GM19099 (cell line): Measurements from ENCODE around the gene SDK1.

Experiments
- POLR2A ChIP-seq: IDR thresholded peaks from 3 replicates; pipeline ENCODE4 v1.6.1; 2011; ENCODE audit warnings: low read depth; ENCODE audit not compliant: insufficient read length; ENCODE audit errors: extremely low read depth

The SDK1 gene

DNA sequence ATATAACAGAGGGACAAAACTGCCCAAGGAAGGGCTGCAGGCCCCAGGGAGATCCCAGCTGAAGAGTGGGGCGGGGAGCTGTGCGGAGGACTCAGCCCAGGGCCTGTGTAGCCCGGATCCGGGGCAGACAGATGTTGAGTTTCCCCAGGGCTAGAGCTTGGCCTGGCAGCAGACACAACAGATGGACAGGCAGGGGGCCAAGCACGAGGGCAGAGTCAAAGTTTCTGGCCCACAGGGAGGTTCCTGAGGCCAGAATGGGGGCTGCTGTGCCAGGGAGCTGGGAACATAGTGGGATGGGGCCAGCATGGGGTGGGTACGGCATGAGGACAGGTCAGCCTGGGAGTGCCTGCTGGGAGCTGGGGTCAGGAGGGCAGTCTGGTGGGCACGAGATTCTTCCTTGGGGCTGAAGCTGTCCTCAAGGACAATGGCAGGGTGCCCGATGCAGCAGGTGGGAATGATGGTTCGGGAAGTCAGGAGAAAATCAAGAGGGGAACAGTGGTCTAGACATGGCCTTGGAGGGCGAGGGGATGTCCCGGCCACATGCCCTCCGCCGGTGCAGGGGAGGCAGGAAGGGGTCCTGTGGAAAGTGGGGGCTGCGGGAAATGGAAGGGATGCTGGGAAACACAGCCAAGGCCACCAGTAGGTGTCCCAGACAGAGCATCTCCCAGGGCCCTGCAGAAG lies 862.0 kb downstream of the SDK1 start:
- no peak for TF ChIP-seq POLR2A

DNA sequence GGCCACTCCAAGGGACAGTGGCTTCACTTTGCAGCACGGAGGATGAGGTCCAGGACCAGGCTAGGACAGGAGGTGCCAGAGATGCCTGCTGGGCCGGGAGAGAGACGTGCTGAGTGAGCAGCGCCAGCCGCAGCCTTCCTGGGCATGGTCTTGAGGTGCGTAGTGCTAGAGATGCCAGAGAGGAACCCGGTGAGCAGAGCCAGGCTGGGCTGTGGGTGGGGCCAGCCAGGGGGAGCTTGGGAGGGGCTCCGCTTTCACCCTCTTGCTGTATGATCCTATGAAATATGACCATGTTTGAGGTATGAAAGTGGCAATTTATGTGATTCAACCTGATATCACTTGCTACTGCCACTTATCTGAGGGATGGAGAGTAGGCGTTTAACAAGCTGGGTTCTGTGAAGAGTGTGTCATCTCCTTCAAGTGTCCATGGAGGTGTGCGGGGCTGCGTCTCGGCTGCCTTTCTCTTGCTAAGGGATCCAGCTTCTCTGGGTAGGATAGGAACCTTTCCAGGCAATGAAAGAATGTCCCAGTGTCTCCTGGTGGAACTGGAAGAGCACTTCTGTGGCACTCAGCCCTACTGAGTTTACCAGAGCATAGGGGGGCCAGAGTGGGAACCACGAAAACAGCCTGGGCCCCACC lies 862.6 kb downstream of the SDK1 start:
- TF ChIP-seq POLR2A = no peak

DNA sequence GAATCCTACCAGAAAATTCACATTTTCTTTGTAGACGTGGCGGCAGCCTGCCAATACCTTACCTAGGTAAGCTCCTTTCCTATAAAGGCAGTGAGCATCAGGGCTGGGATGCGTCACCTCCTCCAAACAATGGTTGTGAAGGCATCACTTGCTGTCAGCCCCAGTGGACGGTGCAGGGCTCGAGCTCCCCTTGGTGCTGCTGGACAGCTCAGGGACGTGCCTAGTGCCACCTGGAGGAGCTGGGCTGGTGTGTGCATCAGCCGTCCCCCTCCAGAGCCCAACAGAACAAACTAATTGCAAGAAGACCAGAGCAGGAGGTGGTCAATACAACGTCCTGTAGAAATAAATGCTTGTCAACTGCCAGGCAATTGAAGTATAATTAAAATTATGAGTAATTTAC lies 863.5 kb downstream of the SDK1 start:
- TF ChIP-seq POLR2A = no peak

DNA sequence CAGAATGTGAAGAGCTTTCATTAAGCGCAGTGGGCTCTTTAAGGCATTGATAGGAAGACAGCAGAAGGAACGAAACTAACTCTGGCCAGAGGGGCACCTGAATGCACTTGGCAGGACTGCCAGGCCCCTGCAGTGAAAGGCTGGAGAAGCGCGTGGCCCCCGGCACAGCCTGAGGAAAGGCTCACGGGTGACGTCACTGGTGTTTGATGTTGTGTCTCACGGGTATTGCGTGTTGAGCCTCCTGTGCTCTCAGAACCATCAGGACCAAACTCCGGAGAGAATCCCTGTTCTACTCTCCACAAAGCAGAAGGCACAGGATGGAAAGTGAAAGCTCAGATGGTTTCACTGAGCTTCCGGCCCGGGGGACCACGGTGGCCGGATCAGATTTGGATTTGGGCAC lies 865.3 kb downstream of the SDK1 start:
- no peak for TF ChIP-seq POLR2A

DNA sequence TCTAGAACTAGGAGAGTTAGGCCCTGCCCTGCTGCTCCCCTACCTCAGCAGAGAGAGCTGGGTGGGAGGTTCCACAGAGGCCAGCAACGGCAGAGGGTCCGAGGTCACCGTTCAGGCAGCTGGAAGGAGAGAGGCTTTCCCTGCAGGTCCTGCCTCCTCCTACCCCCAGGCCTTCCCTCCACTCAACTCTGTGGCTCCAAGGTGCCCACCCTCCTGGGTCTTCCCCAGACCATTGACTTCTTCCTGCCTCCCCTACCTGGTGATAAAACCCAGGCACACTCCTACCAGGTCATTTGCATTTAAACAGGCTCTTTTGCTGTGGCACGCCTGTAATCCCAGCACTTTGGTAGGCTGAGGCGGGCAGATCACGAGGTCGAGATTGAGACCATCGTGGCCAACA lies 865.8 kb downstream of the SDK1 start:
- no peak for TF ChIP-seq POLR2A

DNA sequence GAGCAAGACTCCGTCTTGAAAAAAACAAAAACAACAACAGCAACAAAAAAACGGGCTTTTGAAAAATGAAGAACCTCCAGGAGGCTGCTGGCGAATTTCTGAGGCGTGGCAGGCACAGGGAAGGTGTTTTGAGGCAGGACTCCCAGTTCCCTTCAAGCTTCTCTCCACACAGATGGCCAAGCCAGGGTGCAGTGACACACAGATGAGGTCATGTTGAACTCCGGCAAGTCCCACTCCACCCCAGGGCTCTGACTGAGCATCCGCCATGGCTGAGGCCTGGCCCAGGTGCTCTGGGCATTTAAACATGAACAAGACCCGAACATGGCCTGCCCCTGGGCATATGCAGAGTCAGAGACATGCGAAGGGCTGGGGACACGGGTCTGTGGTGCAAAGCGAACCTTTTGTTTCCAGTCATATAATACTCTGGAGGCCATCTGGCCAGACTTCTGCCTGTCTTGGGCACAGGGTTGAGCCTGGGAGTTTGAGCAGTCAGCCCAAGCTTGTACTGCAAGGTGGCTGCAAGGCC lies 866.4 kb downstream of the SDK1 start:
- TF ChIP-seq POLR2A = no peak

DNA sequence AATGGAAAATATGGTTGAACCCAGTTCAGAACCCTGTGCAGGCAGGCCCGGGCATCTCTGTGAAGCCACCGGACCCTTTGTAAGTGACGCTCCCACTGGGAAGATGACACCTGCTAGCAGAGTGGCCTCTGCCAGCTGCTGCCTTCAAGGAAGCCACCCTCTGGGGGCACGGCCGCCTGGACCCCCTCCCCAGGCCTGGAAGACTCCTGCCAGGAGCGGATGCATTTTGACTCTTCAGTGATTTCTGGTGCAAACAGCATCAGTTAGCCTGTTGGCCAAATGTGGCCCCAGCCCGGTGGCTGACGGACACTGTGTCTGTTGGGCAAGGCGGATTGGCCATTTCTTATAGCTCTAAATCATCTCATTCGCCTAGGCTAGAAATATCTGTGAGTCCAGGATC lies 867.0 kb downstream of the SDK1 start:
- TF ChIP-seq POLR2A = no peak

DNA sequence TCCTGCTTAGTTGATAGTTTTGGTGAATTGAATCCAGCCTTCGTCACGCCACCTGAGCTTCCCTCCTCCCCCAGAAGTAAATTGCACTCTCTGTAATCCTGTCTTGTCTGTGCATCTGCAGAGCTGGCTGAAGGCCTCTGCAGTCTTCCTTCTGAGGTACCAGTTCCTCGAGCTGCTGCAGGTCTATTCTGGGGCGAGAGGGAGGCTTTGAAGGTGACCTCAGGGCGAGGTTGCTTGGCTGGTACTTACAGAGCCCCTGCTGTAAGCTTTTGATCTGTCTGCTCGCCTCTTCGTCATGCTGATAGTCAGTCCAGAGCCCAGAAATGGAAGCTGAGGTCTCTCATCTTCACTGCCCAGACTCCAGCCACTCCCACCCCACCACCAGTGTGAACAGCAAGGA lies 867.5 kb downstream of the SDK1 start:
- no peak for TF ChIP-seq POLR2A

DNA sequence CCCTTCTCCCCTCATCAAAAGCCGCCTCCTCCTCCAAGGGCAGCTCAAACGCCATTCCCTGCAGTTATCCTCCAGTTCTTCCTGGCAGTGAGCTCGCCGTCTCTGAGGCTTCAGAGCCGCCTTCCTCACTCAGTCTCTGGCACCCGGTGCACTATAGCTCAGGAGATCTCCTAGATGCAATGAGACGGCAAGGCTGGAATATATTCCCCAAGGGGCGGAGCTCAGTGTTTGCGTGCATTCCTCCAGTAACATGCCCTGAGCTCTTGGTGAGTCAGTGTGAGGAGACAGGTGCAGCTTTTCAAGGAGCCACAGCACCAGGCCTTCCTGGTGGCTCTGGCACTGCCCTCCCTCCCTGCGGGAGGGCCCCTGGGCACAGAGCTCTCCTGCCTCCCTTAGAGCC lies 868.4 kb downstream of the SDK1 start:
- no peak for TF ChIP-seq POLR2A

DNA sequence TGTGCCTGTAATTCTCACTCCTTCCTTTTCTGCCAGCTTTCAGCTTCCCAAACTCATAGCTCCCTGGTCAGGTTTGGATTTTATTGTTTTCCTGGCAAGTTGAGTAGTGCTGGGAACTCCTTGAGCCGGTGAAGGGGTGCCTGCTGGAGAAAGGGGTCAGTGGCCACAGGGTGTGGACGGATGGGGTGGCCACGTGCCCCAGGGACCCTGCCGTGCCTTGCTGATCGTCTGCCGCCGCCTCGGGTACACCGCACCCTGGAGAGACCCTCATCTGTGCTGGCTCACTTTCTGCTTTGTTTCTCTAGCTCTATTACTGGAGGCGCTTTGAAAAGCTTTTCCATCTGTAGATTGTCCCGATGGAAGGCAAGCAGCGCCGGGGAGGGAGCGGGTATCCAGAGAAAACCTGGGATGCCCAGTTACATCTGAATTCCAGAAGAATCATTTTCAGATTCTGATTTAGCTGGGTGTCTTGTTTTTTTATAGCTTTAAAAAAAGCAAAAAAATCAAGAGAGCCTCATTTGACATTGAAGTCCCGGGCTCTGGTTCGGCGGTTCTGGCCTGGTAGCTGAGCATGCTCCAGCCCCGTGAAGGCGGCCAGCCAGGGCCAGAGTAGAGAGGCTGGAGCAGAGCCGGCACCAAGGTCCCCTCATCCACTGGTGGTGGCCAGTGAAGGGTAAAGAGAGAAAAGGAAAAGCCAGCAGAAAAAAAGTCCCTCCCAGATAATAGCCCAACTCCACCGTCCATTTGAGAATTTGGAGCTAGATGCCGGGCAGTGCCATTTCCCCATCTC lies 870.1 kb downstream of the SDK1 start:
- no peak for TF ChIP-seq POLR2A

DNA sequence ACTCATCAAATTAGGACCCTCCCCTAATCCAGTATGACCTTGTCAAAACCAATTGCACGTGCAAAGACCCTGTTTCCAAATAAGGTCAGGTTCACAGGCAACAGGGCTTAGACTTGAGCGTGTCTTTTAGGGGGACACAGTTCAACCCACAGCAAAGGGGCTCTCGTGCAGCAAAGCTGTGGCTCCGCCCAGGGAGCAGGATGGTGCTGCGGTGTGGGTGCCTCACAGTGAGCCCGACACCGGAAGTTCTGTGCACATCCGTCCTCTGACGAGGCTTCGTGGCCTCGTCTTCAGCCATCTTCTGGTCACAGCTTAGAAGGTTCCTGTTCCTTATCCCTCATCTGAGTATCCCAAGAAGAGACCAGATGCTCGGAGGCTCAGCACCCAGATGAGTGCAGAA lies 871.8 kb downstream of the SDK1 start:
- TF ChIP-seq POLR2A = no peak

DNA sequence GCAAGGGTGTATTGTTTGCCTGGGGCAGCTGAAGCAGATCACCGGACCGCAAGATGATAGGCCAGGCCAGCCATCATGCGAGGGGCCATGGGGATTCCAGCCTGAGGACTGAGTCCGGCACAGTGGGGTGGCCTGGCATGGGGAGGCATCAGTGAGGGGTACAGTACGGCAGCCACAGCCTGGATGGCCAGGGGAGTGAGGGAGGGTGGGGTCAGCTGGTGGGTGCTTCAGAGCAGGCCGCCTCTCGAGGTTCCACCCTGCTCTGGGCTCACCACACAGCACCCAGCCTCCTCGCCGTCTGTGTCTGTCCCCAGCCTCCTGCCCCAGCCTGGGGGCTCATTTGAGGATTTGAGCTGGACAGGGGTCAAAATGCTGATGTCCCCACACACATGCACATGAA lies 872.6 kb downstream of the SDK1 start:
- no peak for TF ChIP-seq POLR2A

DNA sequence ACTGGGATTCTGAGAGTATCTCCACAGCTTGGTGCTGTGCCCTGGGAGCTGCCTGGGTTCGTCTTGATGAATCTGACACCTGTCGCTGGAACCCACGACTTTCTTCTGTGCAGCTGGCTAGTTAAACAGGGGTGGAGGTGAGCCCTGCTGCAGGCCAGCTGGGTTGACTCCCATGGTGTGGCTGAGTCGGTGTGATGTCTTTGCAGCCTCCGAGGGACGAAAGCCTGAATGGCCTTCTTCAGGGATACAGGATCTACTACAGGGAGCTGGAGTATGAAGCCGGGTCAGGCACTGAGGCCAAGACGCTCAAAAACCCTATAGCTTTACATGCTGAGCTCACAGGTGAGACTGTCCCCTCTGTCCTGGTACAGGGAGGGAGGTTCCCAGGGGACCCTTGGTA lies 873.0 kb downstream of the SDK1 start:
- no peak for TF ChIP-seq POLR2A

DNA sequence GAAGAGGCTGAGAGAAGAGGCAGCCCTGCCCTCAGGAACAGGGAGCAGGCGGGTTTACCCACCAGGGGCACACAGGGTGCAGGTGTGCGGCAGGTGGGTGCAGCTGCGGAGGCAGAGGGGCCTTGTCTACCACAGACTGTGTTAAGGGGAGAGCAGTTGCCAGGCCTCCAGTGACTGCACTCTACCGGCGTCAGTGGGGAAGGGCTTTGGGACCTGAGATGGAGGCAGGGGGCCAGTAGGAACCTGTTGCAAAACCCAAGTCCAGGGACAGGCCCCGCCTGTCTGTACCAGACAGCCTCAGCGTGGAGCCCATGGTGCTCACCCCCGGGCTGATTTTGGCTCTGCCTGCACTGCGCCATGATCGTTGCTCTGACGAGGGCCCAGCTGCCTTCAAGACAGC lies 873.4 kb downstream of the SDK1 start:
- TF ChIP-seq POLR2A = no peak

DNA sequence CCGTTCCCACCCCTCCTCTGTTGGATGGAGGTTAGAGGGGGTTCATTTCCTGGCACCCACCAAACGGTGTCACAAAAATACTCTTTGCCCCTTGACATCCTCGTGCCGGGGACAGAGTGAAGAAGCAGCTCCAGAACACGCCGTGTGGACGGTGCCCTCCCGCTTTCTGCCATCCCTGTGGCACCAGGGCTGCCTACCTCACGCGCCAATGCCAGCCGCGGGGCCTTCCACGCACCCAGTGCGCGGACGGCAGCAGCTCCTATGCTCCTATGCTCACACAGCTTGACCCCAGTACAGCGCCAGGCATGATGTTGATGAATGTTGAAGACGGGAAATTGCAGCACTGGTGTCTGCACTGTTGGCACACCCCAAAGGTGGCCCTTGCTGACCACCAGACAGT lies 873.8 kb downstream of the SDK1 start:
- TF ChIP-seq POLR2A = no peak
